C4-2B (cell line): ENCODE results near the gene ZNF492.

Experiments used
- H3K27ac ChIP-seq: fragments of 450-650 bp; 2 replicates; pipeline ENCODE4 v1.5.1; 2017
- ZFX ChIP-seq: fragments of 450-650 bp; IDR thresholded peaks from 2 replicates; pipeline ENCODE4 v1.6.1; 2017
- TF ChIP-seq, protein P1 (sequence below): fragments of 450-650 bp; conservative IDR thresholded peaks from 2 replicates; pipeline ENCODE4 v1.5.1; 2017; ENCODE audit warnings: mild to moderate bottlenecking

Gene ZNF492

DNA sequence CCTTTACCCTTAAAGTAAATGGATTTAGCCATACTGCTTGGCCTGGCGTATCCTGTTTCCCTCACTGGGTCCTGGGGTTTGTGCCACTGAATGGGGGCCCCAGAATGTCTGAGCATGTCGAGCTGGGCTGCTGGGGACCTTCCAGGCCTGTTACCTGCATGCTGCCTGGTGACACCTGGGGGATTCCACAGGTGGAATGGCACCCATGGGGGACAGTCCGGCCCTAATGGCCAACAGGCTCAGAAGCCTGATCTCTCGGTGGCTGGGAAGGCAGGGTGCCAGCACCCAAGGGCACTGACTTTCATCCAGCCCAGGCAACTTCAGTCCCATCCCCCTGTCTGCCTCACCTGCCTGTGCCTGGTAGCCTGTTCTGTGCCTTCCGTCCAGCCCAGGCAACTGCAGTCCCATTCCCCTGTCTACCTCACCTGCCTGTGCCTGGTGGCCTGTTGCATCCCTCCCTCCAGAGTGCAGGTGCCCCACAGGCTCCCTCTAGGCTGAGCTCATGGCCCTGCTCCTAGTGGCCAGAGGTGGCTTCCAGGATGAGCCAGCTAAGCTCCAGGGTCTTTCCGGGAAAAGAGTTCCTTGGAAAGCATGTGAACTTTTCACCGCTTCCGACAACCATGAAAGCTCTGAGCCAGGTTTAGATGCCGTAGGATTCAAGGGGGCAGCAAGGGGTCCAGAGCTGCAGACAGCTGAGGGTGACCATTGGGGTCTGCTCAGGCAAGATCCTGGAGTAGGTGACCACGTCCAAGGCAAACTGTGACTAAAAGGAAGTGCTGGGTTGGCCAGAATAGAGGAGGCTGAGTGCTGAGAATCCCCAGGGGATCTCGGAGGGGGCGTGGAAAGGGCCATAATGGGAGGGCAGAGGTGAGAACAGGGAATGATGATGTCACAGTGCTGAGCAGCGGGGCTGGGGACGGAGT is 30.3 kb upstream of the ZNF492 start:
- TF ChIP-seq, protein P1, sequence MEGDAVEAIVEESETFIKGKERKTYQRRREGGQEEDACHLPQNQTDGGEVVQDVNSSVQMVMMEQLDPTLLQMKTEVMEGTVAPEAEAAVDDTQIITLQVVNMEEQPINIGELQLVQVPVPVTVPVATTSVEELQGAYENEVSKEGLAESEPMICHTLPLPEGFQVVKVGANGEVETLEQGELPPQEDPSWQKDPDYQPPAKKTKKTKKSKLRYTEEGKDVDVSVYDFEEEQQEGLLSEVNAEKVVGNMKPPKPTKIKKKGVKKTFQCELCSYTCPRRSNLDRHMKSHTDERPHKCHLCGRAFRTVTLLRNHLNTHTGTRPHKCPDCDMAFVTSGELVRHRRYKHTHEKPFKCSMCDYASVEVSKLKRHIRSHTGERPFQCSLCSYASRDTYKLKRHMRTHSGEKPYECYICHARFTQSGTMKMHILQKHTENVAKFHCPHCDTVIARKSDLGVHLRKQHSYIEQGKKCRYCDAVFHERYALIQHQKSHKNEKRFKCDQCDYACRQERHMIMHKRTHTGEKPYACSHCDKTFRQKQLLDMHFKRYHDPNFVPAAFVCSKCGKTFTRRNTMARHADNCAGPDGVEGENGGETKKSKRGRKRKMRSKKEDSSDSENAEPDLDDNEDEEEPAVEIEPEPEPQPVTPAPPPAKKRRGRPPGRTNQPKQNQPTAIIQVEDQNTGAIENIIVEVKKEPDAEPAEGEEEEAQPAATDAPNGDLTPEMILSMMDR: no peak
- no peak for TF ChIP-seq ZFX
- no peak overlapping the region for H3K27ac ChIP-seq

DNA sequence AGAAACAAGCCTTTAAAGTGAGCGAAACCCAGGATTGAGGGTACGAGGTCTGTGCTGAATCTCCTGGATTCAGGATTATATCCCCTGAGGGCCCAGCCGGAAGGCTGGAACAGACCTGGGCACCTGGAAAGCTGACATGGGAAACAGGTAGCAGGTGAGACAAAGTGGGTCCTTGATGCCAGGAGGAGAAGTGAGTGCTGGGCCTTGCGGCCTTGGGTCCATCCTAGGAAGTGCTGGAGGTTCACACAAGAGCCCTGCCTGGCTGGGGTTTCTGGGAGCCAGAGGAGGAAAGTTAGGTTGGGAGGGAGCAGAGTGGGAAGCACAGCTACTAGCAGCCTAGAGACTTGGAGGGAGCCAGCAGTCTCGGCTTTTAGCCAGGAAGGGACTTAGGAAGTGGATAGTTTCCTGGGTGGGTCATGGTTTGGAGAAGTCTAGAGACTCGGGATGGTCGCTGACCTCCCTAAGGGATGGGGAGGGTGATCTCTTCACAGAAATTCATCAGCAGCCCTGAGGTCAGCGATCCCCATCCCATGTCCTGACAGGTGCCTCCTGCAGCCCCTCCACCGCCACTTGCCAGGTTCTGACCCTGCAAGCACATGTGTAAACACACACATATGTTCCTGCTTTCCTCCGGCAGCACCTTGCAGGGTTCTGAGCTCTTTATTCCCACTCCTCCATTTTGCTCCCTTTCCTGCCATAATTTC is 29.4 kb upstream of the ZNF492 start:
- no peak overlapping the region for H3K27ac ChIP-seq
- no peak for TF ChIP-seq ZFX
- TF ChIP-seq, protein P1: no peak

DNA sequence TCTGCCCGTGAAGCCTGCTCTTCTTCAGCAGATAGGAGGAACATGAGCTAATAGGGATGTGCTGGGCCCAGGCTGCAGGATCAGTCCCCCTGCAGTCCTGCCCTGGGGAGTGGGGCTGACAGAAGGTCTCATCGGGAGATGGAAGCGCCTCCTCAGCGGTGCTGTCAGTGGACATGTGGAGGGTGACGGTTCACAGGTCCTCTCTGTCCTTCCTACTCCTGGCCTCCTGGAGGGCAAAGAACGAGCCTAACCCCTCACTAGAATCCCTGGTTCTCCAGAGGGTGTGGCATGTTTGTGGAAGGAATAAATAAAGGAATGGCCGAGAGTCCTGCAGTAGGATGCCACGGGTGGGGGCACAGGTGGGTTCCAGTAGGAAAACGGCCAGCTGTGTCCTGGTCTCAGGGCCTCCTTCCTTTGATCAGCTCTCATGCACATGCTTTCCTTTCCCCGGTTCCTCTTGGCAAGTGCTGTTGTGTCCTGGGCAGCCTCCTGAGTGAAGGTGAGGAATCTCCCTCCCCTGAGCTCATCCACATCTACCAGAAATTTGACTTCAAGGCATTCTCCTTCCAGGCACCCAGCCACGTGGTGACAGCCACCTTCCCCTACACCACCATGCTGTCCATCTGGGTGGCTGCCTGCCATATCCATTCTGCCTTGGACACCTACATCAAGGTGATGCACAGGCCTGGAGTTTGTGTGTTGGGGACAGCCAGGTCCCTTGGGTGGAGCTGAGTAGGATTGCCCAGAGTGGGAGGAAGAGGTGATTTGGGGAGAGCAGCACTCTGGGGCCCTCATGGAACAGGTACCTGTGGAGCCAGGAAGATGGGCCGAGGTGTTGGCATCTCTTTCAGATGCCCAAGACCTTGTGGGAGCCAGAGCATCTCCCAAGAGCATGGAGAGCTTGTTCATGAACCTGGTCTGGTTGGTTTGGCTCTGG is 28.6 kb upstream of the ZNF492 start:
- no peak overlapping the region for H3K27ac ChIP-seq
- no peak for TF ChIP-seq ZFX
- TF ChIP-seq, protein P1: no peak

DNA sequence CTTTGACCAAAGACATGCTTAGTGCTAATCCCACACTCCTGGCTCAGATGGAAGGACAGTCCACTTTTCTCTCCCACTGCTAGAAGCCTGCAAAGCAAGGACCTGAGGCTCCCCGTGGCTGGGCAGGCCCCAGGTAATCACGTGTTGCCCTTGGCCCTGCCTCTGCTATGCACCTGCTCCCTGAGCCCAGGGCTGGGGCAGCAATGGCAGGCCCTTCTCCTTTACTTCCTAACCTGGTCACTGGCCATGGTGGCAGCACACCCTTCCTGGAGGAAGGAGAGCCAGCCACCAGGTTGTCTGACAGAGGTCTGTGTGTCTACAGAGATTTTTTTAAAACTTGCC is 27.9 kb upstream of the ZNF492 start:
- no peak for TF ChIP-seq ZFX
- TF ChIP-seq, protein P1: no peak
- H3K27ac ChIP-seq: no peak overlapping the region

DNA sequence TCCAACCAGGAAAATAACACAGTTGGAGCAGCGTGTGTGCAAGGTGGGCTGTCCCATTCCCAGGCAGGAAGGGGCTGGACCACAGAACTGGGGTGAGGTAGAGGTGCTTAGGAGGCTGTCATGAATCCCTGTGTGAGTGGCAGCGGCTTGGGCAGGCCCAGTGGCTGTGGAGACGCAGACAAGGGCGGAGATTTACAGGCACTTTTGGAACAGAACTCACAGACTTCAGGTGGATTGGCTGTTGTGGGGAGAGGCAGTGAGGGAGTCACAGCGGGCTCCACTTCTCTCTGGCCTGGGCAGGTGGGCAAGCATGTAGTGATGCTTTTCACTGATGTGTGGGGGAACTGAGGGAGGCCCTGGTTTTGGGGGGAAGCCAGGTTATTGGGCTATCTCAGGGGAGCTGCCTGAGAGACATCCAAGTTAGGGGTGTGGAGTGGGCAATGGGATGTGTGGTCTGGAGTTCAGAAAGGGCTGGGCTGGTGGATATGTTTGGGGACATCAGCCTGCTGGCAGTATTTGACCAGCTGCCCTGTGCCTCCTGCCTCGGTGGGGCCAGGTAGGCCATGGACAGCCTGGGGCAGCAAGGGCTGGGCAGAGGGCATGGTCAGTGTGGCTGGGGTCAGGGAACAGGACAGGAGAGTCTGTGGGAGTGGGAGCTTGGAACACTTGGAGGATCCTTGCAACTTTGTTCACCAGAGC is 27.0 kb upstream of the ZNF492 start:
- TF ChIP-seq, protein P1: no peak
- TF ChIP-seq ZFX: no peak
- H3K27ac ChIP-seq: no peak overlapping the region

DNA sequence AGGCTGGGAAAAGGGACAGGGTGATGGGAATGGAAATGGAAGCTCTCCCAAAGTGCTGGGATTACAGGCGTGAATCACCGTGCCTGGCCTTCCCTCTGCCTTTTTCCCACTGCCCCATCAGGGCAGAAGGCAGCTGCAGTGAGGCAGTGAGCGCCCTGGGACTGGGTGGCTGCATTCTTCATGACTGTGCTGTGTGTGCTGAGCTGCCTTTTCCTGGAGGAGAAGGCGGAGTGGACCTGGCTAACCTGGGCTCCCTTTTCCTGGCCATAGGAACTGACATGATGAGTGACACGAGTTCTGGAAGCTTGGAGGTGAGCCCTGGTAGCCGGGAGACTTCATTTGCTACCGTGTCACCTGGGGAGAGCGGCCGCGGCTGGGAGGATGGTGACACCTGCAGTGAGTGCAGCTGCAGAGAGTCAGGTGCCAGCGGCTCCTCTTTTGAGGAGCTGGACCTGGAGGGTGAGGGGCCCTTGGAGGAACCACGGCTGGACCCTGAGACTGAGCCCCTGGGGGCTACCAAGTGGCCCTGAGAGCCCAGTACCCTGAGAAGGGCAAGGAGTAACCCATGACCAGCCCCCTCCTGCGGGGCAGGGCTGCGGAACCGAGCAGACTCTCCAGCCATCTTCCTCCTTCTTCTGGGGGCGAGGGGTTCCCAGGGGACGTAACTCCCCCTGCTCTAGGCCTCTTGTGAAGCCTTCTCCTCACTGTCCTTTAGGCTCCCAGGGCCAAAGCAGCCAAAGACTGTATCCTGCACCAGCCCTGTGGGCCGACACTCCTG is 26.3 kb upstream of the ZNF492 start:
- TF ChIP-seq, protein P1: no peak
- no peak for TF ChIP-seq ZFX

More for the DNA sequence above, 26.3 kb upstream of the ZNF492 start:
- H3K27ac ChIP-seq: no peak overlapping the region
